Esophagus squamous epithelium (tissue), 4 donors: ENCODE measurements around the gene COPS3.

ENCODE experiments used
- CTCF ChIP-seq, 6 experiments: fragments of 450-650 bp in 4 of 6; fragments of 200-600 bp in 2 of 6; sonication (generic) in 2 of 6; IDR thresholded peaks; one replicate each; pipeline ENCODE4 v1.5.1; 2016 to 2019; ENCODE audit warnings: antibody characterized with exemption in 6 of 6, mild to moderate bottlenecking in 4 of 6, moderate library complexity in 4 of 6
- POLR2A ChIP-seq, 4 donors: fragments of 450-650 bp; IDR thresholded peaks; one replicate each; pipeline ENCODE4 v1.6.1; 2017; ENCODE audit warnings: antibody characterized with exemption in 4 of 4, mild to moderate bottlenecking in 4 of 4, moderate library complexity in 3 of 4

- no peak for TF ChIP-seq POLR2A (IDR thresholded peaks at IDR 0.05)
- no peak for TF ChIP-seq CTCF (IDR thresholded peaks at IDR 0.05)
Observed at GRCh38 chr17:17216776-17217175, 64.3 kb downstream of the COPS3 start.
